Cardiac muscle cell (in vitro differentiated cells and primary cell): ENCODE measurements around the gene SLAMF6. TPM values are rescaled to one million over a fixed set of nuclear protein-coding genes. Genes with fewer than 3 reads are reported as not detected.

Experiments
- DNase-seq, 2 donors: peaks; one replicate each; pipeline versions ENCODE4 v3.0.0 to v3.0.0-alpha.2; 2010 to 2017; ENCODE audit warnings: low read depth in 1 of 2, low spot score in 1 of 2
- H3K27ac ChIP-seq: fragments of 200-600 bp; sonication (generic); 2 replicates; pipeline ENCODE4 v1.5.1; 2016
- H3K27me3 ChIP-seq: fragments of 200-600 bp; sonication (generic); 2 replicates; pipeline ENCODE4 v1.6.0; 2016; ENCODE audit warnings: control low read depth
- H3K36me3 ChIP-seq: fragments of 200-600 bp; sonication (generic); 2 replicates; pipeline ENCODE4 v1.5.1; 2016; ENCODE audit warnings: control low read depth
- H3K4me1 ChIP-seq: fragments of 200-600 bp; sonication (generic); 2 replicates; pipeline ENCODE4 v1.8.1; 2017; ENCODE audit warnings: low read depth, mild to moderate bottlenecking, mixed run types
- H3K4me3 ChIP-seq: fragments of 200-600 bp; sonication (generic); 2 replicates; pipeline ENCODE4 v1.5.1; 2016; ENCODE audit warnings: mild to moderate bottlenecking
- H3K9me3 ChIP-seq: fragments of 200-600 bp; sonication (generic); 2 replicates; pipeline ENCODE4 v1.5.1; 2017; ENCODE audit warnings: low read depth, mild to moderate bottlenecking, control low read depth
- polyA plus RNA-seq: library from polyadenylated mRNA; unstranded; fragments of >200 nt; fragmentation: Nextera tagmentation; extraction: Ambion mirVana; gene quantifications from 2 replicates; pipeline ENCODE4 v1.2.1, GENCODE V29; 2016
- total RNA-seq: library from RNA; depleted of rRNA; stranded (reverse); fragments of >200 nt; gene quantifications from 2 replicates; pipeline ENCODE4 v1.2.3, GENCODE V29; 2016
- TF ChIP-seq, protein P1 (sequence below): IDR thresholded peaks from 2 replicates; pipeline ENCODE4 v1.5.1; 2012; ENCODE audit warnings: low read depth, mild to moderate bottlenecking, low read length

Gene SLAMF6
- total and polyA plus RNA-seq, 2 experiments from 2014 or later: not detected

DNA sequence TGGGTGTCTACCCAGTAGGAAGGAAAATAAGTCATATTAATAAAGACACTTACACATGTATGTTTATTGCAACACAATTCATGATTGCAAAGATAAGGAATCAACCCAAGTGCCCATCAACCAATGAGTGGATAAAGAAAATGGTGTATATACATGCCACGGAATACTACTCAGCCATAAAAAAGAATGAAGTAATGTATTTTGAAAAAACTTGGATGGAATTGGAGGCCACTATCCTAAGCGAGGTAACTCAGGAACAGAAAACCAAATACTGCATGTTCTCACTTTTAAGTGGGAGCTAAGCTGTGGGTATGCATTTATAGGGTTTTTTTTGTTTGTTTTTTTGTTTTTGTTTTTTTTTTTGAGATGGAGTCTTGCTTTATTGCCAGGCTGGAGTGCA is 73.6 kb downstream of the SLAMF6 start:
- no peak overlapping the region for H3K27ac ChIP-seq
- peaks cover 15% of the 10 kb centered on the region for H3K27me3 ChIP-seq
- no peaks in the 10 kb centered on the region for H3K36me3 ChIP-seq
- no peak overlapping the region for H3K4me3 ChIP-seq
- peaks cover 9% of the 10 kb centered on the region for H3K4me1 ChIP-seq
- H3K9me3 ChIP-seq: no peaks in the 10 kb centered on the region
- DNase-seq: no peak
- TF ChIP-seq, protein P1, sequence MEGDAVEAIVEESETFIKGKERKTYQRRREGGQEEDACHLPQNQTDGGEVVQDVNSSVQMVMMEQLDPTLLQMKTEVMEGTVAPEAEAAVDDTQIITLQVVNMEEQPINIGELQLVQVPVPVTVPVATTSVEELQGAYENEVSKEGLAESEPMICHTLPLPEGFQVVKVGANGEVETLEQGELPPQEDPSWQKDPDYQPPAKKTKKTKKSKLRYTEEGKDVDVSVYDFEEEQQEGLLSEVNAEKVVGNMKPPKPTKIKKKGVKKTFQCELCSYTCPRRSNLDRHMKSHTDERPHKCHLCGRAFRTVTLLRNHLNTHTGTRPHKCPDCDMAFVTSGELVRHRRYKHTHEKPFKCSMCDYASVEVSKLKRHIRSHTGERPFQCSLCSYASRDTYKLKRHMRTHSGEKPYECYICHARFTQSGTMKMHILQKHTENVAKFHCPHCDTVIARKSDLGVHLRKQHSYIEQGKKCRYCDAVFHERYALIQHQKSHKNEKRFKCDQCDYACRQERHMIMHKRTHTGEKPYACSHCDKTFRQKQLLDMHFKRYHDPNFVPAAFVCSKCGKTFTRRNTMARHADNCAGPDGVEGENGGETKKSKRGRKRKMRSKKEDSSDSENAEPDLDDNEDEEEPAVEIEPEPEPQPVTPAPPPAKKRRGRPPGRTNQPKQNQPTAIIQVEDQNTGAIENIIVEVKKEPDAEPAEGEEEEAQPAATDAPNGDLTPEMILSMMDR: no peak

DNA sequence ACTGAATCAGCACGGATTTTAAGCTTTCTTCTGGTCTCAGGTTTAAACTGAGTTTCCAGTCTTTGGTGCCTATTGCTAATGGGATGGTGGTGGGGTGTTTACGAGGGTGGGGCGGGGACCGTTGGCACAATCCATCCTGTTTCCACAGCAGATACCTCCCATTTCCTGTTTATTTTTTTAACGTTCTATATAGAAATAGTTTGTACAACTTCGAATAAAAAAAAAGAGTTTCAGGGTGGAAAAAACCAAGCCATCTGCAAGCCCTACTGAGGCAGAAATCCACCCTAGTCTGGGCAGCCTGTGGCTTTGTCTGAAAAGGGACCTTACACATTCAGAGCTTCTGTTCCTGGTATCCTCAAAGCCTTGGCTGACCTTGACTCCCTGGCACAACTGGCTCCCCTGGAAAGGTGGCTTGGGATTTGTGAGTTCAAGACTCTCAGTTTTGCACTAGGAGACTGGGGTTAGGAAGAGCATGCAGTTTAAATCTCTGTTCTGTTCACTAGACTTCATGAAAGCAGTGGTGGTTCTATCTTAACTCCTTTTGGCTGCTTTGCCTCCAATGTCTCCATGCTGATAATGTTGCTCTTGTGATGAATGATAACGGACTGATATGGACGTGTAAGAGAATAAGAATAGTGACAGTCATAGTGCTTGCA is 76.0 kb downstream of the SLAMF6 start:
- TF ChIP-seq, protein P1: no peak
- no peak for DNase-seq
- H3K27ac ChIP-seq: no peak overlapping the region

DNA sequence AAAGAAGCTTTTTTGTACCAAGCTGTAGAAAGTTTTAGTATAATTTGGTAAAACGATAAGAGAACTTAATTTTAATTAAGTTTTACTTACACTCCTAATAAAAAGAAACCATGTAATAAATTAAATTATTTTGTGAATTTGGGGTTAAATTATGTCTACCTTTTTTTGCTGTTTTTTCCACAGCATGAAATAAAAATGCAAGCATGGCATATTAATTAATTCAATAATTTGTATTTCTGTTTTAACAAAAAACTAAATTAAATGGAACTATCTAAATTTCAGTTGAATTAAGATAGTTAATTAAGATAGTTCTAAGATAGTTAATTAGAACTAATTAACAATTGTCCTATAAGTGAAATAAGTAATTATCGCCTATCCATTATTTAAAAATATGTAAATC is 83.3 kb downstream of the SLAMF6 start:
- Histone ChIP-seq H3K27ac (no peak overlapping the region), H3K27me3 (no peaks in the 10 kb centered on the region), H3K36me3 (no peaks in the 10 kb centered on the region), H3K9me3 (no peaks in the 10 kb centered on the region), H3K4me3 (no peak overlapping the region), H3K4me1 (no peaks in the 10 kb centered on the region)
- TF ChIP-seq, protein P1: no peak
- DNase-seq: no peak

More for the DNA sequence above, 76.0 kb downstream of the SLAMF6 start:
- H3K9me3 ChIP-seq: no peaks in the 10 kb centered on the region
- peaks cover 9% of the 10 kb centered on the region for H3K4me1 ChIP-seq
- peaks cover 5% of the 10 kb centered on the region for H3K27me3 ChIP-seq
- no peaks in the 10 kb centered on the region for H3K36me3 ChIP-seq
- H3K4me3 ChIP-seq: no peak overlapping the region

DNA sequence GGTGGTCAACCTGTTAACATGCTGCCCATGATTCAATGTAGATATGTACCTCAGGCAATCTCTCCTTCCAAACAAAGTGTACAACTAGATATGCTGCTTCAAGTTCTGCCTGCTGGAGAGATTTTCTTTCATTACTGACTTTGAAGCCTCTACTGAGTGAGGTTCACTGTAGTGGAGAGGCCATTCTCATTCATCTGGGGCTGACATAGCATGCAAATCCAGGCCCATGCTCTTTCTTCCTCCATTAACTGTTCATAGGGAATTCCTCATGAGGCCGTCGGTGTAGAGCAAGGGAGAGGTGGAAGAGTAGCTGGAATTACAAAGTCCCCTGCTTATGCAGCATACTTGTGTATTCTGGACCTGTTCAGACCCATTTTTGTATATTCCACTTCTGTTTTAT is 84.1 kb downstream of the SLAMF6 start:
- Histone ChIP-seq H3K4me1 (no peaks in the 10 kb centered on the region), H3K27ac (no peak overlapping the region), H3K4me3 (no peak overlapping the region), H3K36me3 (no peaks in the 10 kb centered on the region), H3K27me3 (no peaks in the 10 kb centered on the region), H3K9me3 (no peaks in the 10 kb centered on the region)
- TF ChIP-seq, protein P1: no peak
- no peak for DNase-seq

DNA sequence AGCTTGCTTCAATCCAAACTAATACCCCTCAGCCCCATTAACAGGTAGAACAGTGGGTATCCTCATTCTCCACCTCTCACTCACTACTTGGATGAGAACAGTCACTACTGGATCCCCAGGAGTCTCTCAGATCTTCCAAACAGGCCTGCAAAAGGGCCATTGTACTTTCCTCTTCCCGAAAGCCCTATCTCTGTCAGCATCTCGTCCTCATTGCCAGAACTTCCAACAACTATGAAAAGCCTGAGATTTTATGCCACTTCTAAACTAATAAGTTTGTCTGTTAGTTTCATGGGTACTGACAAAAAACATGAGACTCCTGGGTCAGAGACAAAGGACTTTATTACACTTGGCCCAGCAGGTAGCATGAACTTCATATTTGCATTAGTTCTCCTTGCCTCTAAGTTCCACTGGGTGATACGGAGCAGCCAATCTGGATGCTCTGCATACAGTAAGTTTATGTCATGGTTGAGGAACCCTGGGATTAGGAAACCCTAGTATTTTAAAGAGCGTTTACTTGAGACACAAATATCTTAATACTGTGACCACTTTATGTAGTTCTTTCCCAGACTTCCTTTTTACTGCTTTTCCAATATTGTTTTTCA is 84.6 kb downstream of the SLAMF6 start:
- Histone ChIP-seq H3K4me1 (no peaks in the 10 kb centered on the region), H3K27me3 (no peaks in the 10 kb centered on the region), H3K27ac (no peak overlapping the region), H3K4me3 (no peak overlapping the region), H3K9me3 (no peaks in the 10 kb centered on the region), H3K36me3 (no peaks in the 10 kb centered on the region)
- TF ChIP-seq, protein P1: no peak
- DNase-seq: no peak
